ENCODE data around the gene PIBF1.

GRCh38 chr13:72820898-72821279 is 39.0 kb downstream of the PIBF1 start:
- TF ChIP-seq, protein P1, sequence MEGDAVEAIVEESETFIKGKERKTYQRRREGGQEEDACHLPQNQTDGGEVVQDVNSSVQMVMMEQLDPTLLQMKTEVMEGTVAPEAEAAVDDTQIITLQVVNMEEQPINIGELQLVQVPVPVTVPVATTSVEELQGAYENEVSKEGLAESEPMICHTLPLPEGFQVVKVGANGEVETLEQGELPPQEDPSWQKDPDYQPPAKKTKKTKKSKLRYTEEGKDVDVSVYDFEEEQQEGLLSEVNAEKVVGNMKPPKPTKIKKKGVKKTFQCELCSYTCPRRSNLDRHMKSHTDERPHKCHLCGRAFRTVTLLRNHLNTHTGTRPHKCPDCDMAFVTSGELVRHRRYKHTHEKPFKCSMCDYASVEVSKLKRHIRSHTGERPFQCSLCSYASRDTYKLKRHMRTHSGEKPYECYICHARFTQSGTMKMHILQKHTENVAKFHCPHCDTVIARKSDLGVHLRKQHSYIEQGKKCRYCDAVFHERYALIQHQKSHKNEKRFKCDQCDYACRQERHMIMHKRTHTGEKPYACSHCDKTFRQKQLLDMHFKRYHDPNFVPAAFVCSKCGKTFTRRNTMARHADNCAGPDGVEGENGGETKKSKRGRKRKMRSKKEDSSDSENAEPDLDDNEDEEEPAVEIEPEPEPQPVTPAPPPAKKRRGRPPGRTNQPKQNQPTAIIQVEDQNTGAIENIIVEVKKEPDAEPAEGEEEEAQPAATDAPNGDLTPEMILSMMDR (IDR thresholded peaks at IDR 0.05; ENCODE audit: borderline replicate concordance, extremely low read depth, low read length, poor library complexity, severe bottlenecking) = no peak
- no peak for TF ChIP-seq EZH2 (IDR thresholded peaks at IDR 0.05; ENCODE audit: borderline replicate concordance, low read depth, low read length, severe bottlenecking)

Data from DND-41 (cell line).